Measurements from ENCODE around the gene ALPK3. TPM values are rescaled to one million over a fixed set of nuclear protein-coding genes. Genes with fewer than 3 reads are reported as not detected.
A peak's percentile ranks its signal among the peaks of the same experiment; 100 is the strongest.

The ALPK3 gene
- total RNA-seq, 4 donors from 2014 or later, result 131 to 406 (median 305) TPM

GRCh38 chr15:84819791-84820190 lies 2.6 kb downstream of the ALPK3 start:
- intact Hi-C loops (cut with DNase I; ENCODE audit: low total_unique reads) (loop anchor here (10.0 kb wide), 1 partner anchor 225 kb away; no protein-coding TSS in a partner anchor), in situ Hi-C loops (cut with MboI; ENCODE audit: low sequenced_read_pairs in 4 of 4) (loop anchor here in 1 of 4 donors (10.0 kb wide), 1 partner anchor 65 kb away; no protein-coding TSS in a partner anchor)
- H3K4me3 ChIP-seq, result peak overlapping the region; percentile 71 to 97 (median 82)

GRCh38 chr15:84821501-84822021 lies 4.4 kb downstream of the ALPK3 start:
- no peak for TF ChIP-seq POLR2A (IDR thresholded peaks at IDR 0.05)
- peaks cover 75 to 92% of the 10 kb centered on the region in 2 donors for H3K4me1 ChIP-seq
- no peaks in the 10 kb centered on the region for H3K9me3 ChIP-seq
- no peak for DNase-seq
- intact Hi-C loops (cut with DNase I; ENCODE audit: low total_unique reads), result no loop called here
- H3K27me3 ChIP-seq, result no peaks in the 10 kb centered on the region
- H3K27ac ChIP-seq, result peak overlapping the region; percentile 94 to 99 (median 96)
- peaks cover 0 to 17% of the 10 kb centered on the region in 2 donors for H3K36me3 ChIP-seq
- no peak for ATAC-seq
- H3K4me3 ChIP-seq, result peak overlapping the region in 3 of 4 donors; percentile 6 to 97 (median 12)
- in situ Hi-C loops (cut with MboI; ENCODE audit: low sequenced_read_pairs in 4 of 4), result no loop called here

More at GRCh38 chr15:84819791-84820190, 2.6 kb downstream of the ALPK3 start:
- no peak for DNase-seq
- Histone ChIP-seq H3K27ac (peak overlapping the region; percentile 94 to 99 (median 96)), H3K9me3 (no peaks in the 10 kb centered on the region), H3K27me3 (no peaks in the 10 kb centered on the region), H3K4me1 (peaks cover 59 to 77% of the 10 kb centered on the region in 2 donors), H3K36me3 (peaks cover 0 to 17% of the 10 kb centered on the region in 2 donors)
- no peak for ATAC-seq
- TF ChIP-seq POLR2A (IDR thresholded peaks at IDR 0.05), result no peak
- TF ChIP-seq CTCF (IDR thresholded peaks at IDR 0.05 in 4 of 5, conservative IDR thresholded peaks at IDR 0.05 in 1 of 5), result no peak

- peak overlapping the region in 3 of 4 donors; percentile 6 to 97 (median 12) for H3K4me3 ChIP-seq
- TF ChIP-seq CTCF (IDR thresholded peaks at IDR 0.05 in 4 of 5, conservative IDR thresholded peaks at IDR 0.05 in 1 of 5) (no peak), POLR2A (IDR thresholded peaks at IDR 0.05) (peak in 1 of 2 donors; percentile 46)
- DNase-seq (peak in 1 of 2 donors; percentile 71), ATAC-seq (peak; percentile 10 to 22)
- no peaks in the 10 kb centered on the region for H3K9me3 ChIP-seq
- H3K4me1 ChIP-seq, result peaks cover 83 to 100% of the 10 kb centered on the region in 2 donors
- H3K27ac ChIP-seq, result peak overlapping the region; percentile 94 to 99 (median 96)
- in situ Hi-C loops (cut with MboI; ENCODE audit: low sequenced_read_pairs in 4 of 4) (no loop called here), intact Hi-C loops (cut with DNase I; ENCODE audit: low total_unique reads) (no loop called here)
- H3K36me3 ChIP-seq, result peaks cover 0 to 22% of the 10 kb centered on the region in 2 donors
- H3K27me3 ChIP-seq, result no peaks in the 10 kb centered on the region
Observed at GRCh38 chr15:84822653-84823281, 5.6 kb downstream of the ALPK3 start.

- ATAC-seq (no peak), DNase-seq (no peak)
- H3K4me1 ChIP-seq, result peaks cover 89 to 100% of the 10 kb centered on the region in 2 donors
- in situ Hi-C loops (cut with MboI; ENCODE audit: low sequenced_read_pairs in 4 of 4) (no loop called here), intact Hi-C loops (cut with DNase I; ENCODE audit: low total_unique reads) (no loop called here)
- no peaks in the 10 kb centered on the region for H3K9me3 ChIP-seq
- H3K4me3 ChIP-seq, result peak overlapping the region in 2 of 4 donors; percentile 12 to 97
- TF ChIP-seq CTCF (IDR thresholded peaks at IDR 0.05 in 4 of 5, conservative IDR thresholded peaks at IDR 0.05 in 1 of 5), result no peak
- TF ChIP-seq POLR2A (IDR thresholded peaks at IDR 0.05), result no peak
- H3K27ac ChIP-seq, result peak overlapping the region; percentile 94 to 99 (median 96)
- peaks cover 0 to 22% of the 10 kb centered on the region in 2 donors for H3K36me3 ChIP-seq
- no peaks in the 10 kb centered on the region for H3K27me3 ChIP-seq
Observed at GRCh38 chr15:84823282-84823878, 6.2 kb downstream of the ALPK3 start.
